GM19455 (cell line): ENCODE results near the gene SBF1.

ENCODE experiments used
- ATAC-seq: cut with Tn5 transposase; IDR thresholded peaks from one replicate; pipeline ENCODE4 v1.9.1; 2021; ENCODE audit not compliant: unreplicated experiment

SBF1 gene

GRCh38 chr22:50485221-50486131, 10.6 kb upstream of the SBF1 start:
- no peak for ATAC-seq

- ATAC-seq: no peak
Measured at GRCh38 chr22:50483977-50484853, 9.4 kb upstream of the SBF1 start.

DNA sequence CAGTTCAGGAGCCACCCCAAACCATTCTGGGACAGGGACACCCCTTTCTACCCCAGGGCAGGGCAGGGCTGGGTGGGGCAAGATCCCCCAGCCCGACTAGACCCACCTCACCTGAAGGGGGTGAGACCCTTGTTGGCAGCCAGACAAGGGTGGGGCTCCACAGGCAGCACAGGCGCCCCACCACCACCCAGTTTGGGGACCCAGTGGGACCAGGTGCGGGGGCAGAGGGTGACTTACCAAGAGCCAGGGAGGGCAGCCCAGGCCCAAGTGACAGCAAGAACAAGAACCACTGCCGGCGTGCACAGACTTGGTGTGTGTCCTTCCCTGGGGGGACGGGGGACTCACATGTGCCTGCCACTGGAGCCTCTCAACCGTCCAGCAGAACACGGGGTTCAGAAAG, 8.7 kb upstream of the SBF1 start:
- no peak for ATAC-seq

- ATAC-seq: no peak
Measured at GRCh38 chr22:50483106-50483505, 8.3 kb upstream of the SBF1 start.

DNA sequence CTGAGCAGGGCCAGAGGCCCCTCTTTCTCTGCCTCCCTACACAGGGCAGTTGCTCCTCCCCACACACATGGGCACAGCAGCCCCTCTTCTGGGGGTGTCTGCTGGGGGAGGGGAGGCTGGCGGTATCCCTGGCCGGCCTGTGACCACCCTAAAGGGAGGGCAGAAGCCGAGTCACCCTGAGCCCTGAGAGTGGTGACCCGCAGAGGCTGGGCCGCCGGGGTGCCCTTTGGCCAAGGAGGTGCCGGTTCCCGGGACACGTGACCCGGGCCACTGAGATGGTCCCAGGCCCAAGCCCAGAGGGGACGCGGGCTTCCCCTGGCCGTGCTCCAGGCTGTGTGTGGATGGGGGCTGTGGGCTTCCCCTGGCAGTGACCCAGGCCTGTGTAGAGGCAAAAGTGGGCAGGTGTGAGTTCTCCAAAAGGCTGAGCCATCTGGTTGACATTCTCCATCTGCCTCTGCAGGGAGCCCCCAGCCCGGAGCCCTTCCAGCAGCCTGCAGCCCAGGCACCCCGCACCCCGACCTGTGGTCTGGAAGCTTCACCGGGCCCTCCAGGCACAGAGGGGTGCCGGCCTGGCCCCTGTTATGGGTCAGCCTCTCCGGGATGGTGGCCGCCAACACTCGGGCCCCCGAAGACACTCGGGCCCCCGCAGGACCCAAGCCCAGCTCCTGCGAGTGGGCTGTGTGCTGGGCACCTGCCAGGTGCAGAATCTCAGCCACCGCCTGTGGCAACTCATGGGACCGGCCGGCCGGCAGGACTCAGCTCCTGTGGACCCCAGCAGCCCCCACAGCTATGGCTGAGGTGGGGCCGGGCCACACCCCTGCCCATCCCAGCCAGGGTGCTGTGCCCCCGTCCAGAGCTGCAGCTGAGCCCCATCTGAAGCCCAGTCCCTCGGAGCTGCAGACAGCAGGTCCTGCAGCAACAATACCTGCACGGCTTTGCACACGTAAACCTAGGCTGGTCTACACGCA, 7.6 kb upstream of the SBF1 start:
- no peak for ATAC-seq

GRCh38 chr22:50481440-50482106, 6.7 kb upstream of the SBF1 start, which contains the start of gene ADM2:
Gene ADM2, plus strand, starts transcription at chr22:50481543. Its CDS starts 305 bp downstream, at chr22:50481848.
- no peak for ATAC-seq

DNA sequence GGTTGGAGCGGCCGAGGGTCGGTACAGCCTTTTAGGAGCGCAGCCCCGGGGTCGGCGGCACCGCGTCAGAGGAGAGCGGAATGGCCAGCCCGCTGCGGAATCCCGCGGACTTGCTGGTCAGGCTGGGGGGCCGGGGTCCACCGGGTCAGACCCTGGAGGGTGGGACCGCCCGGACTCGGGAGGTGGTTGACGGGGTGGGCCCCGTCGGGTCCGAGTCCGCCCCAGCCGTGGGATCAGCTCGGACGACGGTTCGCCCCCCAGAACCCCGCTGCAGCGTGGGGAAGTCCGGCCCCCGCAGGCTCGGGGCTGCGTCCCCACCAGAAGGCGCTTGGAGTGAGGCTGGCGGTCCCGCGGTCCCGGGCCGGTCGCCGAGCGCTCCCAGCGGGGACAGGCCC, 6.2 kb upstream of the SBF1 start:
- no peak for ATAC-seq

DNA sequence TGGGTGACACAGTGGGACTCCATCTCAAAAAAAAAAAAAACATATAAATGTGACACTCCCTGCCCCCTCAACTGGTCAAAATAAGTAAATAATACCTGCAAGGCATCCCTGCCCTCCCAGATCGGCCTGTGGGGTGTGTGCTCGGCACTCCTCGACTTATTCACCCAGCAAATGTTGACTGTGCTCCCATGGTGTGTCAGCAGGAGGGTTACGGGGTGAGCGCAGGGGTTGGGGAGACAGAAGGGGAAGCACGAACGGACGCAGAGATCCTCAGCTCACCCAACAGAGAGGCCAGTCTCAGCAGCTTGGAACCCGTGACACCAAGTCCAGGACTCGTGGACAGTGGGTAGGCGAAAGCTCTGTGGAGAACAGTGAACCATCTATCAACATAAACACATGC, 4.9 kb upstream of the SBF1 start:
- ATAC-seq: no peak

- no peak for ATAC-seq
Measured at GRCh38 chr22:50477923-50478322, 3.1 kb upstream of the SBF1 start.

- no peak for ATAC-seq
Measured at GRCh38 chr22:50476868-50477267, 2.0 kb upstream of the SBF1 start.

- ATAC-seq: no peak
Measured at GRCh38 chr22:50475652-50476002, 792 bp upstream of the SBF1 start.

DNA sequence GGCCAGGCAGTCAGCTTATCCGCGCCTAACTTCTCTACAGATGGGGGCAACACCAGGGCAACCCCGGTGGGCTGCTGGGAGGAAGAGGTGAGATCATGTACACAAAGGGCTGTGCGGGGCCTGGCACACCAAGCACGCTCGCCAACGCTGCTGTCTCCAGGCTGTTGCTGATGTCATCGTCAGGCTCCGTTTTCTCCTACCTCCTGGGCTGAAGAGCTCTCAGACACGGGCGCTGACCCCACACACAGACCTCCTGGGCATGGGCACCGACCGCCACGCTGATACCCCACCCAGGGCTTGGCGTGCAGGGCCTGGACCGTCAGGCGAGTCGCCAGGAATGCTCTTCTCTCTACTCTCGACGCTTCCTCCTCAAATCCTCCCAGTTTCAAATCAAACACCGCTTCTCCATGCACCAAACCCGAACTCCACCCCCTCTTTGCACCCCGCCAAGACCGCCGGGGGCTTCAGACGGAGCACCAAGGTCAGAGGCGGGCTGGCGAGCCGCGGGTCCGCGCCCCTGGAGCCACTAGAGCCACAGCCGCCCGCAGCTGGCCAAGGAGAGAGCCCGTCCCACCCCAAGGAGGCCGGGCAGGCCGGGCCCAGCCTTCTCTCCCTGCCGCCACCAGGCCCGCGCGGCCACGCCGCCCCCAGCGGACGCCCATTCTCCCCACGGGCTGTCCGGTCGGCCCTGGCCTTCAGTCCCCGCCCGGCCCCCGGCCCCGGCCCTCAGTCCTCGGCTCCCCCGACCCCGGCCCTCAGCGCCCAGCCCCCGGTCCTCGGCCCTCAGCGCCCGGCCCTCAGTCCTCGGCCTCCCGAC, 772 bp downstream of the SBF1 start:
- ATAC-seq: no peak

- no peak for ATAC-seq
Measured at GRCh38 chr22:50473088-50473487, 1.7 kb downstream of the SBF1 start.

DNA sequence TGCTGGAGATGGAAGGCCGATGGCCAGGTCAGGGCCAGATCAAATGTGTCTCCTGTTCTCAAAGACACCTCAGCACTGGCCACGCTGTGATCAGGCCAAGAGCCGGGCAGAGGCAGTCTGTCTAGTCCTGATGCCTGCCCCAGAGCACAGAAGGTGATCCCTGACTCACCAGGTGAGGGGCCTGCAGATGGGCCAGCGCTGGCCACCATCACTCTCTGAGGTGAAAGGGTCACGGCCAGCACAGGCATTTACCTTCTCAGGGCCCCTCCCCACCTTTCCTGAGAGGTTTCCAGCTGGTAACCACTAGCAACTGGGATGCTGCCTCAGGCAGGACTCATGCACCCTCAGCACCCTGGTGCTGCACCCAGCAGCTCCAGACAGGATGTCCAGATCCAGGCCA, 2.9 kb downstream of the SBF1 start:
- ATAC-seq: no peak

- no peak for ATAC-seq
Measured at GRCh38 chr22:50471197-50471847, 3.5 kb downstream of the SBF1 start.

- no peak for ATAC-seq
Measured at GRCh38 chr22:50470491-50470890, 4.3 kb downstream of the SBF1 start.

- peak; percentile 41 for ATAC-seq
Measured at GRCh38 chr22:50469377-50470305, 5.2 kb downstream of the SBF1 start.

DNA sequence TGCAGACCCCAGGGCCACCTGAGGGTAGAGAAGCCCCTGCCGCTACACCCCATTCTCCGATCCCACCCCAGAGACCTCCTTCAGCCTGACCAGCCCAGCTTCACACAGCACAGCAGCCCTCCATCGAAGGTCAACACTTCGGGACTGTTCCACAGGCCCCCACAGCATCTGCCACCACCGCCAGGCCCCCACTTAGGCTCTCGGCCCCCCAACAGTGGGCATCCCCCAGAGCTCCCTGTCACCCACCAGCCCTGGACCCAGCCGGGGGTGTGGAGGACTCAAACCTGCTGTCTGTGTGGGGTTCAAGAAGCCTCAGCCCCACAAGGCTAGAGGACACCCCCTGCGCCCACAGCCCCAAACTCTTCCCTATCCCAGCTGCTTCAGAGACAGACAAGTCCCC, 6.2 kb downstream of the SBF1 start:
- ATAC-seq: no peak
